ENCODE results near the gene MFSD6.
"Not testable (repeated sequence)": the region's sequence is repeated elsewhere in the genome, so short reads cannot be mapped to it uniquely, and the experiment has no call there.

Gene MFSD6

DNA sequence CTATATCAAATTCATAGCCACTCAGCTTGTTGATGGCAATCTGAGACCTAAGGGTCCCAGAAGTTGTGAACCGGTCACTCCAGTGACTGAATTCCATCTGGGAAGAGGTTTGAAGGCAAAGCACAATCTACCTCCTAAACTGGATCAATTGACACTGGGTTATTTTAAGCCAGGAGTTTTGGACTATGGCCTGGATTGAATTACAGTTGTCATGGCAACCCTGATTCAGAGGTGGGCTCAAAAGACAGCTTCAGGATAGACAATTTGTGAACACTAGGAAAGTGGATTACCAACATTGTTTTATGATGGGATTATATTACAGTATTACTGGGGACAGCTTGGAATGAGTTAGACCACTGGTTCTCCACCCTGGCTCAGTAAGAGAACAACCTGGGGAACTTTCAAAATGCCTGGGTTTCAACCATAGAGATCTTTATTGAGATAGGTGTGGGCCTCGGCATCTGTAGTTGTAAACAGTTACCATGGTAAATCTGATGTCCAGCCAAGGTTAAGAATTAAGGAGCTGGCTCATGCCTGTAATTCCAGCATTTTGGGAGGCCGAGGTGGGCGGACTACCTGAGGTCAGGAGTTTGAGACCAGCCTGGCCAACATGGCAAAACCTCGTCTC, 58.8 kb downstream of the MFSD6 start:
- DNase-seq, result no peak

DNA sequence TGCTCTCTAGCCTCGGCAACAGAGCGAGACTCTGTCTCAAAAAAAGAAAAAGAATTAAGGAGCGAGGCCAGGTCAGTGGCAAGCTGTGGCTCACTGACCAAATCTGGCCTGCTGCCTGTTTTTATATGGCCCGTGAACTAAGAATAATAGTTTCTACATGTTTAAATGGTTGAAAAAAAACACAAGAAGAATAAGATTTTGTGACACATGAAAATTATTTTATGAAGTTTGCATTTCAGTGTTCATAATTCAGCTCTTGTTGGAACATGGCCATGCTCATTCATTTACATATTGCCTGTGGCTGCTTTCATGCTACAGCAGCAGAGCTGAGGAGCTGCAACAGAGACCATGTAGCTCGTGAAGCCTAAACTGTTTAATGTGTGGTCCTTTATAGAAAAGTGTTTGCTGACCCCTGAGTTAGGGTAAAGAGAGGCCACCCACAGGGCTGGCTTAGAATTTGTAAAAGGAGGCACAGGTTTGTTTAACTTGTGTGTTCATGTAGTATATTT, 59.5 kb downstream of the MFSD6 start:
- no peak for DNase-seq

DNA sequence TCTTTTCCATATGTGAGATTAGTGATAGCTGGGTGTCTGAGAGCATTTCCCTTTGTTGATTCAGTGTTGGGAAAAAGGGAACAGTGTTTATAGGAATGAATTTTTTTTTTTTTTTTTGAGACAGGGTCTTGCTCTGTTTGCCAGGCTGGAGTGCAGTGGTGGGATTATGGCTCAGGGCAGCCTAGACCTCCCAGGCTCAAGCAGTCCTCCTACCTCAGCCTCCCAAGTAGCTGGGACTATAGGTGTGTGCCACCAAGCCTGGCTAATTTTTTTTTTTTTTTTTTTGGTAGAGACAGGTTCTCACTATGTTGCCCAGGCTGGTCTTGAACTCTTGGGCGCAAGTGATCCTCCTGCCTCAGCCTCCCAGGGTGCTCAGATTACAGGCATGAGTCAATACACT, 60.2 kb downstream of the MFSD6 start:
- DNase-seq, result not testable (repeated sequence)

DNA sequence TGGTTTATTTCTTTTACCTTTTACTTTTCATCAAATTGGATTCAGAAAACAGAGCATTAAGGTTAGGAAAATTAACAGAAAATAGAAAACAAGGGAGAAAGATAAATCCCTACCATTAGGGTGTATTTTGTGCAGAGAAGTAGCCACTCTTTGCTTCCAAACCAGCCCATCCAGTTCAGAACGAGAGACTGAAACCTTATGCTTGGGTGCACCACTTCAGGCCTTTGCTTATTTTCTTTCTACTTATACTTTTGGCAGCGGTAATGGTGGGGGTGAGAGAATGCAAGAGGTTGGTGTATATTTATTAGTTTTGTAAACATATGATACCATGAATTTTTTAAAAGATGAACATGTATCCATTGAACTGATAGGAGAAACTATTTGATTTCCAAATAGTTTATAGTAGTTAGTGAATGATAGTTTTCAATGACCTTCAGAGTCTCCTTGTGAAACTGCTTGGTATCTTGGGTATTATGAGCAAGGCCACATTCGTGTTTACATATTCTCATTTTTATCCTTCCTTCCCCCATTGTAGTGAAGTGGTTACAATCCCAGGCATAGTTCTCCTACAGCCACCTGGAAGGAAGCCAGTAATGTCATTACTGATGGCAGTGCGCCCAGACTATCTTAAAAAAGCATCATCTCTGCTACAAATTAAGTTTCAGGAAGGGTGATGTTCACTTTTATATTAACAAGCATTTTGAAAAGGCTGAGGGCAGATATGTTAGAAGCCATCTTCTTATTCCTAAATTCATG, 60.8 kb downstream of the MFSD6 start:
- no peak for DNase-seq

DNA sequence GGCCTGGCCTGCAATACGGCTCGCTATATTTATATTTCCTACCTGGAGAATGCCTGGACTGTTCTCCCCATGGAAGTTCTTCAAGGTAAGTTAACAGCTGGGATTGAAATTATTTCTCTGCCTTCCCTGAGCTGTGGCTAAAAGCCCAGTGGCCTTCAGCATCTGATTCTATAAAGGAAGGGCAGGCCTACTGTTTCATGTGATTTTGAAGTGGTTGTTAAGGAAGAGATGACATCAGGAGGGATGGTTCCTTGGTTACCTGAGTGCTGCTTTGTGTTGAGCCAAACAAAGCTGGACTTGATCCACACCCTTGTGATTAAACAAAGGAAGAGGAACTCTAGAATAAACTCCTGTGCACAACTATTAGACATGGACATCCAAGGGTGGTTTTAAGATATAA, 61.6 kb downstream of the MFSD6 start:
- DNase-seq, result no peak

DNA sequence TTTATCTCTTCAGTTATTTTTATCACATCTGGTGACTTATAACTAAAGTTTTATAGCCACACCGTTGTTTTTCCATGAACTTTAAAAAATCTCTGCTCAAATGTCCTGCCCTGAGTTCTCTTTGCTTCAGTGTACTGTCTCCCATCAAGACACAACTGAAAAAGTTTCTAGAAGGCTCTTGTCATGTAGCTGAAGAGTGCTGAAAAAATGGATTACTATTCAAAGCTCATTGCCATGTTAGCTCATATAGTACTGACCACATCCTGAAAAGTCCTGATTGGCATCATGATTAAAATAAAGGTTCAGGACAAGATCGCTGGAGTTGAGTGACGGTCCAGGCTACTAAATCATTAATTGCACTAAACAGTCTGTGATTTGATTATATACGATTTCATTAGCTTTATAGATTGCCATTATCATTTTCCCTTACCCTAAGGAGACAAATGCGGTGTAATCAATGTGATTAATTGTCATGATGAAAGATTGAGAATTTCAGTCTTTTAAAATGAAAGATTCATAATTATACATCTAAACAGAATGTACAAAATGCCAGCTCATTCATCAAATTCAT, 62.2 kb downstream of the MFSD6 start:
- no peak for DNase-seq

DNA sequence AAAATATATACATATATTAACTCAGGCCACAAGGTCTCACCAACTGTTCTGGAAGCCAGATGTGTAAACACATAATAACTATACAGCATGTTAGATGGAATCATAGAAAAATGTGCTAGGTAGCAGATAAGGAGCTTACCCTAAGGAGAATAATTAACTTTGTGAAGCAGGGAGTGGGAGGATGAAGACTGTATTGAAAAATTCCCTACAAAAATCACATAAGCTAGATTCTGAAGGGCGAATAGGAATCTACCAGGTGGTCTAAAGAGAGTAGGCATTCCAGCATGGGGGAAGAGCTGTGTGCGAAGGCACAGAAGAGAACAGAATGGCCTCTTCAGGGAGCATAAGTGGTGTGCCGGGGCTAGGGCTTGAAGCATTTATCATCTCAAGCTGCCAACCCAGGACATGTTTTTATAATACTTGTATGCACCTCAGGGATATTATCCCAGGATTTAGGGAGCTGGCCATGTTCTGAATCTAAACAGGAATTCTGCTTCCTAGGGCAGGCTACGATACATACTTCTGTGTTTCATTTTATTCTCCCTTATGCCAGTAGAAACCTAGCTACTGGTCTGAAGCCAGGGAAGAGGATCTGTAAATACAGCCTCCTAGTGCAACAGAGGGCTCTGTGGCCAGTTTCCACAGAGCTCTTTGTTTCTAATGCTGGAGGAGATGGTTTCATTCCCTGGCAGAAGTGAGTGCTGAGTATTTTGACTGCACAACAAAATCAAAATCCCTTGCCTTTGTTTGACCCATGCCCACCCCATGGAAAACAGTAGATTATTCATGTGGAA, 69.7 kb downstream of the MFSD6 start:
- DNase-seq, result no peak

DNA sequence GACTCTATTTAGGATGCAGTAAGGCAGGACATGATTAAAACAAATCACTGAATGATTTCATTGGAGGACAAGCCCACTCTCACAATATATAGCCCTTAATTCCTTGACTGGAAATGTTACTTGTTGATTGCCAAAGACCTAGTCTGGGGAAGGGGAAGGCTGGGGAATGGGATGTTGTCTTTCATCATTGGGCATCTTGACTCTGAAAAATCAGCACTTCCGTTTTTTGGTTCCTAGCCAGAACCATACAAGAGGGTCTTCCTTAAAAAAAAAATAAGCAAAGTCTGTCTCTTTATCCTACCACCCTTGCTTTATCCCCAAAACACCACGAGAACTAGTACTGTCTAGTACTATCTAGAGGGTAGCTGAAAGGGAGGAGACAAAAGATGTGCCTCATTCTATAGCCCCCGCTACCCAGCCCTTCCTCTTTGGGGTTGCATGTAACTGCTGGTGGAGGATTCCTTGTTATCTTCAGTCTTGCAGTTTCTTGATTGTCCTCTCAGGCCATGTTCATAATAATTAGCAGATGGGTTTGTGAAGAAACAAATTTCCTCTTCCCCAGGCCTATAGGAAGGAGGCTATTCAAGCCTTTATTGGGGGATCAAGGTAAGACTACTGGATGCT, 70.5 kb downstream of the MFSD6 start:
- DNase-seq, result no peak

DNA sequence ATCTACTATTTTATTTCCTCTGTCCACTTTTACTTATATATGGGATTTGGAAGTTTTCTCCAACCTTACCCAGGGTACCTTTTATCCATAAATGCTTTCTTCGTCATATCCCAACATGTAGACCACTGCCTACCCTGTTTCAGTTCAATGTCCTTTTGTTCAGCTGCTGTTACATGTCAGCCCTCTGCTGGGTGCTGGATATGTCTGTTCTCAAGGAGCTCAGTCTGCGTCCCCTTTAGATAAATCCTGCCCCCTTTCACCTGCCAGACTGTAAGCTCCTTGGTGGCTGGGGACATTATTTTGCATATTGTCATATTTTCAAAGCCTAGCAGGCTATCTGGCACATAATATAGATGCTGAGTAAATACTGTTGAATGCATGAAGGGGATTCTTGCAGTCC, 73.2 kb downstream of the MFSD6 start:
- no peak for DNase-seq

DNA sequence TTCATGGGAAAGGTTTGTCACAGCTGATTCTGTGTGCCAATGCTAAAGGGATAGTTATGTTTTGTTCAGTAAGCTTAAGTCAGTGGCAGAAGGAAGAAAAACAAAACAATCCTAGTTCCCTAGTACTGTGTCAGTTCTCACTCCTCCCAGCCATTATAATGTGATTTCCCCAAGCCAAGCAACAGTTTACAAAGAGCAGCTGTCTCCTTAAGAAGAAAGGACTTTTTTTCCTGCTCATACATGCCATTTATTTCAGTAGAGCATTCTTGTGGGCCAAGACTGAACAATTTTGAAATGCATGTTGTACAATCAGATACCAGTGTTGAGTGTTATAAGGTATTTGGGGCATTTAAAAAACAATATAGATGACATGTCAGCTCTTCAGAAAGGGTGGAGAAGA, 74.3 kb downstream of the MFSD6 start:
- DNase-seq, result no peak

DNA sequence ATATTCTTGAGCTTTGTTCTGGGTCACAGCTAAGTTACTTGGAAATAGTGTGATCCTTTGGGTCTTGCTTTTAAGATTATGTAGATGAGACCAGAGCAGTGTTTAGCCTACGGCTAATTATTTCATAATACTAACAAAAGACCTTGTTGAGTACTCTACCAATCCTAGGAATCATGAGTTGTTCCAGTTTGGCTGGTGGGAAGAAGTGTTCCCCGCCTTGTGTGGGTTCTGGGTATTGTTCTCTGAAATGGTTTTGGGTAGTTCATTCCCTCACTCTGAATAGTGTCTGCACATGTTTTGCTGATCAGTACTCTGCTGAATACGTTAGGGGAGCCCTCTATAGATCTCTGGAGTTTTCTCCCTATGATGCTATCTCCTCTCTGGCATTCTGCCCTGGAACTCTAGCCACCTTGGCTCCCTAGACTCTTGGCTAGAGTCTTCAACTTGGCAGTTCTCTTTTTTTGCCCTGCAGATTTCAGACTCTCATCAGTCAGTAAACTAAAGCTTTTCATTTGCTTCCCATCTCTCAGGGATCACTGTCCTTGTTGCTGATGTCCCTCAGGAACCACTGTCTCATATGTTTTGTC, 78.0 kb downstream of the MFSD6 start:
- no peak for DNase-seq

DNA sequence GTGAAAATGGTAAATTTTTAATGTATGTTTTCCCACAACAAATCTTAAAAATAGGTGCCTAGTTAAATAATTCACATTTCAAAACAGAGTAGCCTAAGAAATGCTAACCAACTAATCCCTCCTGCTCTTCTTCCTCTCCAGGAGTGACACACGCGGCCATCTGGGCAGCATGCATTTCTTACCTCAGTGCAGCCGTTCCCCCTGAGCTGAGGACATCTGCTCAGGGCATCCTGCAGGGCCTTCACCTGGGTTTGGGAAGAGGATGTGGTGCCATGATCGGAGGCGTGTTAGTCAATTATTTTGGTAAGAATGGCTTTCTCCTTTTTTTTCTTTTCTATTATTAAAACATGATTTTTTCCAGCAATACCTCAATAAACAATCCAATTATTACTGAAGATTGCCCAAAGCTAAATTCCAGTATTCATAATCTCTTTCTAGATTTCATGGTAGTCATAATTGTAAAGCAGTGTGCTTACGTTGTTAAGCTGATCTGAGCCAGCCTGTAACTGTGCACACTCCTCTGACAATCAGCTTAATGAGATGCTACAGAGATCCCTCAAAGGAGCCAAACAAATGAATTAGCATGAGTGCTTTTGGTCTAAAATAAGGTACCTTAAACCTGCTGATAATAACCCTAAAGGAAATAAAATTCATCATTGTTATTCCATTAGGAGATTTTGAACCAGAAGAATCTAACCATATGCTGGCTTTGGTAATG, 80.5 kb downstream of the MFSD6 start:
- DNase-seq, result no peak

DNA sequence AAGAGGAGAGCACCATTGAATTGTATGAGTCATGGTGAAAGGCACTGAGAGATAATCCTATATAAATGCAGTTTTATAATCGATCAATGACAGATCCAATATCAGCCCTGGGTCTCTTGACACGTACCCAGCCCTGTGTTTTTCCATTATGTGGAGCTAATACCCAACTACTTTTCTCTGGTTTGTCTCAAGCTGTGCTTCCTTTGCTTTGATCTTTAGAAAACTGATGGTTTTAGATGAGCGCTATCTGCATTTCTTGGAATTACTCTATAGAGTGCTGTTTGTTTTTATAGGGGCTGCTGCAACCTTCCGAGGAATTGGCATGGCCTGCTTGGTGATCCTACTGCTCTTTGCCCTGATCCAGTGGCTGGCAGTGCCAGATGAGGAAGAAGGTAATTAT, 81.3 kb downstream of the MFSD6 start:
- DNase-seq, result no peak

DNA sequence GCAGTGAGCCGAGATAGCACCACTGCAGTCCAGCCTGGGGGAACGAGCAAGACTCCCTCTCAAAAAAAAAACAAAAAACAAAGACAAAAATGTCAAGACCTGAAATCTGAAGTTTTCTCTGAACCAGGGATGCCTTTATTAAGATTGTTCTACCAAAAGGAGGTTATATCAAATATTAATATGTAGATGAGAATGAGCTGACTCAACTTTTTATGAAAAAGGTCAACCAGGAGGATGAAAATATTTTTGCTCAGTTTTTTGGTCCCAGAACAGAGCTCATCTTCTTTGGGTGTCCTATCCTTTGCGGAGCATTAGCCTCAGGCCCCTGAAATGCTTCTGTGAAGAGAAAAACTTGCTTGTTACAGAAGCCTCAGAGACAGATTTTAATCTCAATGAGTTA, 82.3 kb downstream of the MFSD6 start:
- DNase-seq, result no peak

DNA sequence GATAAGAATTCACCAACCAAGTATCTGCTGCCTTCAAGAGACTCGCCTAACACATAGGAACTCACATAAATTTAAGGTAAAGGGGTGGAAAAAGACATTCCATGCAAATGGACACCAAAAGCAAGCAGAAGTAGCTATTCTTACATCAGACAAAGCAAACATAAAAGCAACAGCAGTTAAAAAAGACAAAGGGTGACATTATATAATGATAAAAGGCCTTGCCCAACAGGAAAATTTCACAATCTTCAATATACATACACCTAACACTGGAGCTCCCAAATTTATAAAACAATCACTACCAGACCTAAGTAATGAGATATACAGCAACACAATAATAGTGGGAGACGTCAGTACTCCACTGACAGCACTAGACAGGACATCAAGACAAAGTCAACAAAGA, 84.9 kb downstream of the MFSD6 start:
- DNase-seq, result no peak

DNA sequence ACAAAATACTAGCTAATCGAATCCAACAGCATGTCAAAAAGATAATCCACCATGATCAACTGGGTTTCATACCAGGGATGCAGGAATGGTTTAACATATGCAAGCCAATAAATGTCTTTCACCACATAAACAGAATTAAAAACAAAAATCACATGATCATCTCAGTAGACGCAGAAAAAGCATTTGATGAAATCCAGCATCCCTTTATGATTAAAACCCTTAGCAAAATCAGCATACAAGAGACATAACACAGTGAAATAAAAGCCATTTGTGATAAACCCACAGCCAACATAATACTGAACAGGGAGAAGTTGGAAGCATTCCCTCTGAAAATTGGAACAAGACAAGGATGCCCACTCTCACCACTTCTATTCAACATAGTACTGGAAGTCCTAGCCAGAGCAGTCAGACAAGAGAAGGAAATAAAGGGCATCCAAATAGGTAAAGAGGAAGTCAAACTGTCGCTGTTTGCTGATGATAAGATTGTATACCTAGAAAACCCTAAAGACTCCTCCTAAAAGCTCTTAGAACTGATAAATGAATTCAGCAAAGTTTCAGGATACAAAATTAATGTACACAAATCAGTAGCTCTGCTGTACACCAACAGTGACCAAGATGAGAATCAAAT, 86.6 kb downstream of the MFSD6 start:
- not testable (repeated sequence) for DNase-seq

DNA sequence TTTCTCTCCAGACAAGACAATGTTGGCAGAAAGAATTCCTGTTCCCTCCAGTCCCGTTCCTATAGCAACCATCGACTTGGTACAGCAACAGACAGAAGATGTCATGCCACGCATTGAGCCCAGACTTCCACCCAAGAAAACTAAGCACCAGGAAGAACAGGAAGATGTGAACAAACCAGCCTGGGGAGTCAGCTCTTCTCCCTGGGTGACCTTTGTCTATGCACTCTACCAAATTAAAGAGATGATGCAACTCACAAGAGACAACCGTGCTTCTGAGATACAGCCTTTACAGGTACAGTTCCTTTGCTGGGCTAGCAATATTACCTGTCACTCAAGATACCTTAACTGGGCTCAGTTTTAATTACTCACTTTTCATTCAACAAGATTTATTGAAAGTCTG, 89.3 kb downstream of the MFSD6 start:
- no peak for DNase-seq

DNA sequence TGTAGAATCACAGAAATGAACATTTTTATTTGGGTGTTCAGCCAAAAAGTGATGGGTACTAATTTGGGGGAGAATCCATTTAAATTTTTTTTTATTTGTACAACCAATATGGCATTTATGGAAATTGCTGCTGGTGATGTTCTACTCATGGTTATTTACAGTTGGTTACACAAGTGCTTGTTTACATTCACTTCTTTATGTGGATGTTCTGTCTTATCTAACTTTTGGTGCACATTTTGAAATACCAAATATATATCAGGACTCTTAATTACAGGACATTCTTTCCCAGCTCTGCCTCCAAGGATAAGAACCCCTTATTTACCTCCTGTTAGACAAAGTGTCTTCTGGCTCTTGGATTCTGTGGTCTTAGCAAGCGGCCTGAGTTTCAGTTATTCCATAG, 91.1 kb downstream of the MFSD6 start:
- no peak for DNase-seq

DNA sequence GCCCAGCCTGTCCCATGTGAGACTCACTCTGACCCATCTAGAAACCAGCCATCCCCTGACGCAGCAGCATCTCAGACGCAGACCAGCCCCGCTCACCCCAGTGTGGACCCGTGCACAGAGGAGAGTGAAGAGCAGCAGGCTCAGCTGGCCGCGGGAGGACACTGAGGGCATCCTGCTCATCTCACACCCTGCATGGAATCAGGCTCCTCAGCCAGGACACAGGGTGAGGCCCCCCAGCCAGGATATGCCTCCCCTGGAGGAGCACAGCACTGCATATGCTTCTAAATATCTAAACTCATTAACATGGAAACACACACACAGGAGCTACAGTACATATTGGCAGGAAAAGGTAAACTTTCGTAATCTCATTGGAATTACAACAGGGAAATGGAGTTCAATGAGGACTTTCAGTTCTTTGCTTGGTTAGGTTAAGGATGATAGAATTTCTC, 91.9 kb downstream of the MFSD6 start:
- no peak for DNase-seq

DNA sequence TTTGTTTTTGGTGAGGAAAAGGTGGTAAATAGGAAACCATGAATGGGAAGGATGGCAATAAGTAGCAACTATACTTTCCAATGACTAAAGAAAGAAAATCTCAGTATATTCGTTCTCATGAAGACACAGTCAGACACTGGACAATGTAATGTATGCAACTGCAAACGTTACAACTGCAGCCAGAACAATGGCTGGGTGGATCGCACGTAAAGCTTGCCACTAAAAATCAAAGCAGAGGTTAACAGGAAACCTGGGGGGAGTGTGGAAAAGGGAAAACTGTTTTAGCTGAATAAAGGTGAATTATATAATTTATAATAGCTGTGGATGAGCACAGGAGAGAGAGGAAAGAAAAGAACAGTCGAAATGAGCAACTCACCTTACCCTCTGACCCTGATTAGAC, 93.1 kb downstream of the MFSD6 start:
- DNase-seq, result no peak

DNA sequence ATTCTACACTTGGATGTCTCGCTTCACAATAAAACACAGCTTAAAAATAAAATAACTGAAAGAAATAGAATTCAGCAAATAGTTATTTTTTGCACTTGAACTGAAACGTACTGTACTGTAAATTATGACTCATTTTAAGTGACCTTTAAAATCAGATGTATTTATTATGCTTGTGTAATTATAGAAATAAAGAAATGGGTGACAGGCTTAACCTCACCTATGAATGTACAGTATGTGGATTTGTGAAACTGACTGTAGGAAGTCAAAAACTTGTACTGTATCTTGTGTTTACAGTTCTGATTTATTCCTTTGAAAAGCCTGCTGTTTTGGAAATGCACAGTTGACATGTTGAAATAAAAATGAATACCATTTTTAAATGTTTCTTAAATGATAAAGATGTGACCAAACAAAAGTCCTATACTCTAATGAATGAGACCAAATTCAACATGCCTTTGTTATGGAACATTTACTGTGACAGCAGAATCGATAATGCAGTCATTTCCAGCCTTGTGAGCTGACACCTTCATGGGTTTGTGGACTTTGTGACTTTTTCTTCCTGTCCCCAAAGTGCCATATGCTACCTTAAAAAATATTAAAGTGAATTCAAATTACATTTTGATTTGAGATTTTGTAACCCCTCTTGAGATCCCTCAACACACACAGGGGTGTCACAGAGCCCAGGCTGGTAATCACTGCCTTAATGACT, 93.7 kb downstream of the MFSD6 start:
- DNase-seq, result no peak

Data from stimulated activated naive CD4-positive, alpha-beta T cell (primary cell).